H1 (cell line): ENCODE measurements around the gene ZBTB46. TPM values are rescaled to one million over a fixed set of nuclear protein-coding genes. Genes with fewer than 3 reads are reported as not detected.

Experiments
- ASH2L ChIP-seq: fragments of 200-600, 300-600 bp; sonication (generic); IDR thresholded peaks from one replicate; pipeline ENCODE4 v1.7.1; 2017; ENCODE audit warnings: low read length
- BACH1 ChIP-seq: IDR thresholded peaks from 2 replicates; pipeline ENCODE4 v1.6.1; 2012; ENCODE audit warnings: low read length, improper control_type of control experiment
- BRCA1 ChIP-seq: IDR thresholded peaks from 2 replicates; pipeline ENCODE4 v1.6.1; 2012; ENCODE audit warnings: low read depth, low read length, improper control_type of control experiment
- CREB1 ChIP-seq: IDR thresholded peaks from 2 replicates; pipeline ENCODE4 v1.6.1; 2012; ENCODE audit warnings: inconsistent platforms
- CTBP2 ChIP-seq: IDR thresholded peaks from 2 replicates; pipeline ENCODE4 v1.7.0; 2011; ENCODE audit warnings: borderline replicate concordance, mild to moderate bottlenecking, moderate library complexity, mixed read lengths, low read length; ENCODE audit not compliant: insufficient read depth, insufficient read length
- CTCF ChIP-seq, 3 experiments: IDR thresholded peaks; 1 replicate in 2 of 3; 2 replicates in 1 of 3; pipeline versions ENCODE4 v1.5.1 to v1.6.1; 2011; ENCODE audit warnings: low read length in 3 of 3, mild to moderate bottlenecking in 3 of 3, inconsistent platforms in 2 of 3, low read depth in 1 of 3, moderate library complexity in 1 of 3; ENCODE audit not compliant: insufficient read depth in 1 of 3; ENCODE audit errors: control extremely low read depth in 1 of 3
- EZH2 ChIP-seq: fragments of 200-600 bp; sonication (generic); IDR thresholded peaks from 2 replicates; pipeline ENCODE4 v1.7.1; 2012; ENCODE audit warnings: low read depth, mild to moderate bottlenecking, moderate library complexity, low read length, inconsistent platforms; ENCODE audit not compliant: severe bottlenecking
- FOSL1 ChIP-seq: IDR thresholded peaks from 2 replicates; pipeline ENCODE4 v1.6.1; 2011; ENCODE audit warnings: mild to moderate bottlenecking, low read depth, low read length, moderate library complexity; ENCODE audit not compliant: insufficient read depth
- HDAC6 ChIP-seq: IDR thresholded peaks from one replicate; pipeline ENCODE4 v1.7.1; 2012; ENCODE audit warnings: low read depth, mild to moderate bottlenecking, inconsistent platforms, low read length, moderate library complexity
- KDM4A ChIP-seq: IDR thresholded peaks from one replicate; pipeline ENCODE4 v1.7.1; 2012; ENCODE audit warnings: low read depth, mild to moderate bottlenecking, moderate library complexity, low read length, inconsistent platforms; ENCODE audit not compliant: severe bottlenecking
- NRF1 ChIP-seq: IDR thresholded peaks from 2 replicates; pipeline ENCODE4 v1.6.1; 2011; ENCODE audit warnings: mild to moderate bottlenecking, low read depth, low read length, improper control_type of control experiment
- PHF8 ChIP-seq: fragments of 200-600 bp; sonication (generic); conservative IDR thresholded peaks from 2 replicates; pipeline ENCODE4 v1.7.1; 2012; ENCODE audit warnings: low read depth, mild to moderate bottlenecking, inconsistent platforms, low read length, moderate library complexity
- POLR2A ChIP-seq, 2 experiments: IDR thresholded peaks; 1 replicate in 1 of 2; 2 replicates in 1 of 2; pipeline ENCODE4 v1.6.1; 2011; ENCODE audit warnings: low read depth in 2 of 2, low read length in 2 of 2, mild to moderate bottlenecking in 2 of 2; ENCODE audit errors: control extremely low read depth in 1 of 2
- POU5F1 ChIP-seq: IDR thresholded peaks from 2 replicates; pipeline ENCODE4 v1.6.1; 2011; ENCODE audit warnings: low read depth, mild to moderate bottlenecking, low read length, moderate library complexity
- RAD21 ChIP-seq, 2 experiments: IDR thresholded peaks in 1 of 2; conservative IDR thresholded peaks in 1 of 2; 2 replicates each; pipeline ENCODE4 v1.6.1; 2011; ENCODE audit warnings: low read depth in 2 of 2, low read length in 2 of 2, improper control_type of control experiment in 1 of 2, inconsistent platforms in 1 of 2, mild to moderate bottlenecking in 1 of 2, moderate library complexity in 1 of 2
- RFX5 ChIP-seq: IDR thresholded peaks from 2 replicates; pipeline ENCODE4 v1.6.1; 2011; ENCODE audit warnings: low read depth, low read length, improper control_type of control experiment, borderline replicate concordance
- SIRT6 ChIP-seq: IDR thresholded peaks from one replicate; pipeline ENCODE4 v1.7.1; 2012; ENCODE audit warnings: low read length, inconsistent platforms
- SIX5 ChIP-seq: IDR thresholded peaks from 2 replicates; pipeline ENCODE4 v1.6.1; 2011; ENCODE audit warnings: mild to moderate bottlenecking, low read depth, low read length
- SRF ChIP-seq: IDR thresholded peaks from 2 replicates; pipeline ENCODE4 v1.6.1; 2011; ENCODE audit warnings: mild to moderate bottlenecking, low read depth, low read length, moderate library complexity
- SUZ12 ChIP-seq: fragments of 200-600 bp; sonication (generic); IDR thresholded peaks from 2 replicates; pipeline ENCODE4 v1.6.1; 2012; ENCODE audit warnings: mild to moderate bottlenecking, inconsistent platforms, low read length, moderate library complexity, mixed read lengths
- TAF7 ChIP-seq: optimal IDR thresholded peaks from 2 replicates; pipeline ENCODE3; 2011; ENCODE audit warnings: low read depth, mild to moderate bottlenecking, inconsistent platforms, low read length, moderate library complexity, borderline replicate concordance
- TBP ChIP-seq: IDR thresholded peaks from 2 replicates; pipeline ENCODE4 v1.6.1; 2011; ENCODE audit warnings: low read depth, low read length, improper control_type of control experiment
- TCF12 ChIP-seq: IDR thresholded peaks from 2 replicates; pipeline ENCODE4 v1.6.1; 2011; ENCODE audit warnings: low read depth, mild to moderate bottlenecking, low read length
- YY1 ChIP-seq: IDR thresholded peaks from 2 replicates; pipeline ENCODE4 v1.6.1; 2011; ENCODE audit warnings: low read depth, mild to moderate bottlenecking, low read length
- polyA plus RNA-seq, 7 experiments: library from polyadenylated mRNA; depleted of rRNA in 3 of 7; stranded (reverse) in 5 of 7; unstranded in 2 of 7; fragments of >200 nt in 5 of 7; fragments of 200-250 nt in 2 of 7; gene quantifications; 1 replicate in 5 of 7; 2 replicates in 1 of 7; 4 replicates in 1 of 7; pipeline versions ENCODE4 v1.2.1 to v1.2.3, GENCODE V29; 2011 to 2013; ENCODE audit warnings: missing spikeins in 2 of 7, mixed read lengths in 2 of 7
- total RNA-seq: library from RNA; stranded (reverse); fragmentation: NEBNext Ultra II Directional; extraction: Animal tissue kit (Norgen Biotek cat#: 25700); gene quantifications from 2 replicates; pipeline ENCODE4 v1.2.1, GENCODE V29; 2021

ZBTB46 gene
- total and polyA plus RNA-seq, 2 of the 8 experiments (the other 6 are each of a cell fraction or from before 2014, with no cell fraction given), result 6.4 to 22.4 TPM

- no peak for TF ChIP-seq HDAC6
- TF ChIP-seq POU5F1, result no peak
- no peak for TF ChIP-seq SUZ12
- peak; percentile 54 for TF ChIP-seq TAF7
- peak; percentile 94 for TF ChIP-seq TBP
- TF ChIP-seq SIX5, result no peak
- no peak for TF ChIP-seq RFX5
- no peak for TF ChIP-seq TCF12
- peak; percentile 94 for TF ChIP-seq YY1
- TF ChIP-seq PHF8, result peak; percentile 97
- no peak for TF ChIP-seq SRF
- TF ChIP-seq KDM4A, result no peak
- TF ChIP-seq BACH1, result peak; percentile 32; the same call in 1 of the 2 replicates
- TF ChIP-seq FOSL1, result no peak
- no peak for TF ChIP-seq NRF1
- TF ChIP-seq EZH2, result no peak
- TF ChIP-seq SIRT6, result no peak
- peak; percentile 97 for TF ChIP-seq CREB1
- TF ChIP-seq CTBP2, result no peak
- TF ChIP-seq POLR2A (IDR thresholded peaks at IDR 0.05; ENCODE audit: control extremely low read depth in 1 of 2, low read depth in 2 of 2, low read length in 2 of 2), result peak; percentile 91 to 97
- TF ChIP-seq RAD21 (IDR thresholded peaks at IDR 0.05 in 1 of 2, conservative IDR thresholded peaks at IDR 0.05 in 1 of 2; ENCODE audit: low read depth in 2 of 2, low read length in 2 of 2), result no peak
- TF ChIP-seq ASH2L, result peak; percentile 78
- TF ChIP-seq BRCA1, result peak; percentile 40; the same call in 1 of the 2 replicates
- no peak for TF ChIP-seq CTCF (IDR thresholded peaks at IDR 0.05; ENCODE audit: control extremely low read depth in 1 of 3, insufficient read depth in 1 of 3, low read depth in 1 of 3, low read length in 3 of 3)
Measured at GRCh38 chr20:63864978-63865640, 34.0 kb upstream of the ZBTB46 start, which contains the start of gene TPD52L2 (continued).
